HG03571 (cell line): ENCODE measurements around the gene CNNM2.
"Not testable (repeated sequence)": the region's sequence is repeated elsewhere in the genome, so short reads cannot be mapped to it uniquely, and the experiment has no call there.

Experiments
- ATAC-seq: cut with Tn5 transposase; IDR thresholded peaks from one replicate; pipeline ENCODE4 v1.9.1; 2021; ENCODE audit not compliant: unreplicated experiment

Gene CNNM2

GRCh38 chr10:103130910-103131309 lies 212.8 kb downstream of the CNNM2 start:
- ATAC-seq = no peak

GRCh38 chr10:103135168-103135567 lies 217.1 kb downstream of the CNNM2 start:
- not testable (repeated sequence) for ATAC-seq

- no peak for ATAC-seq
Observed at GRCh38 chr10:103139803-103140202, 221.7 kb downstream of the CNNM2 start.
